Ammon's horn (tissue), 1 donor: ENCODE results near the gene CEACAM7.
"Not testable (repeated sequence)": the region's sequence is repeated elsewhere in the genome, so short reads cannot be mapped to it uniquely, and the experiment has no call there.

Source experiments
- DNase-seq: peaks from one replicate; pipeline ENCODE4 v3.0.0-alpha.2; 2016; ENCODE audit warnings: low spot score

Gene CEACAM7

DNA sequence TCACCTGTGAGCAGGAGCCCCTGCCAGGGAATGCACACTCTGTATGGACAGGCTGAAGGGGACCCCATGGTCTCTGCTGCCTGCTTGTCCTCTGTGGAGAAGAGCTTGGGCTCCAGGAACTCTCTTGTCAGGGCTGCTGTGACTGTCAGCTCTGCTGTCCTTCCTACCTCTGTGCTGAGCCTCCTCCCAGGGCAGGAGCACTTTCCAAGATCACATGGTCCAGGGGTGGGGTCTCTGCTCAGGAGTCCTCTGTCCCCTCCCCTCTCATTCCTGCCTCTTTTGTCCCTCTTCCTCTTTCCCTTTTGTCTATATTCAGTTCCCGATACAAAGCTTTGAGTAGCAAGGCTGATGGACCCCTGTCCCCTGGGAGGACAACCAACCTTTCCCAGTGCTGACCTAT lies at the start of gene CEACAM7:
TSS of gene CEACAM7 (minus strand) at position 173 of the 400 bp plus-strand sequence. CDS start at position 68, 105 bp downstream.
- no peak for DNase-seq

DNA sequence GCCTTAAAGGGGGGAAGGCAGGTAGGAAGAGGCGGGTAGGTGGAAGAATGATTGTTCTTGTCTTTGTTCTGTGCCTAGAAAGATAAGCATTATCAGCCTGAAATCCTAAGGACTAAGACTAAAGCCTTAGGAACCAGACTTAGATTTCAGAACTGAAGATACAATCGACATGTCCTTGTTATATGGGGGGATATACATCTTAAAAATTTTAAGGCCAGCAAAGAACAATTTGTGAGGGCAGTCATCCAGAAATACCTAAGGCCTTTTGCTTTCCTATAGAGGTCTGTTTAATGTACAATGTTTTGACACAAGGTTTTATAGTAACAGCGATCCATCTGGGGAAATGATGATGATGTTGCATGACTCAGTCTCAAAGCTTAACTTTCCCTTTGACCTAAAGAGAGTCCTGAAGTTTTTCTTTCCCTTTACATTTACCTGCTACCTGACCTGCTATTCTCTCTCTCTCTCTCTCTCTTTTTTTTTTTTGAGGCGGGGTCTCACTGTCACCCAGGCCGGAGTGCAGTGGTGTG lies 47.1 kb upstream of the CEACAM7 start:
- no peak for DNase-seq

DNA sequence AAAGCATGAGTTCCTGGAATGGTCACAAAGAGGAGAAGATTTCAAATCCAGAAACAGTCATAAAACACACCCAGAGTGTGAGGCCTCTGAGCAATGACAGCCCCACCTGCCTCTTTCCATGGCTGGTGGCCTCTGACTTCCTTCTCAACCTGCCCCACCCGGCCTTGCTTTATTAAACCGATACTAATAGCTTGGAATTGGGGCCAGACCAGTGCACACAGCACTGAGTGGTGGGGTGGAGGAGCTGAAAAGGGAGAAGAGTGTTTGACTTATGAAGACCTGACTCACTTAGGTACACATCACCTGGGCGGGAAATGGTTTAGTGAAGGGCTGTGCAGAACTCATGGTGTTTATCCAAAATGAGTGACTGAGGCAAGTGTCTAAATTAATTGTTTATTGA lies 46.5 kb upstream of the CEACAM7 start:
- no peak for DNase-seq

DNA sequence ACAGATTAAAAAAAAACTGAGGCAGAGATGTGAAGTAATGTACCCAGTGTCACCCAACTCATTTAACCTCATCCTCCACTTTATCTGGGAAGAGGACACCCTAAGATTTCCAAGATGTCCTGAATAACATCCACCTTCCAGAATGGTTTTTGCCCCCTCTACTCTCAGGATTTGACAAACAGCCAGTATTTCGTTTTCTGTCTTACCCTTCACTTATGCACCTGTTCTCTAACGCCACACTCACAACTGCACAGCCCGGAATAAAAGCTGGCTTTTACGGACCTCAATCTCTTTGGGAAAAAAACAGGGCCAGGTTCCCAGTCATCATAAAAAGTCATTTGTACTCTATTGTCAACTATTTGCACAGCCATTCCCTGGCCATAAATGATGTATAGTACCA lies 46.1 kb upstream of the CEACAM7 start:
- no peak for DNase-seq

- no peak for DNase-seq
Observed at GRCh38 chr19:41726493-41726892, 38.4 kb upstream of the CEACAM7 start.

DNA sequence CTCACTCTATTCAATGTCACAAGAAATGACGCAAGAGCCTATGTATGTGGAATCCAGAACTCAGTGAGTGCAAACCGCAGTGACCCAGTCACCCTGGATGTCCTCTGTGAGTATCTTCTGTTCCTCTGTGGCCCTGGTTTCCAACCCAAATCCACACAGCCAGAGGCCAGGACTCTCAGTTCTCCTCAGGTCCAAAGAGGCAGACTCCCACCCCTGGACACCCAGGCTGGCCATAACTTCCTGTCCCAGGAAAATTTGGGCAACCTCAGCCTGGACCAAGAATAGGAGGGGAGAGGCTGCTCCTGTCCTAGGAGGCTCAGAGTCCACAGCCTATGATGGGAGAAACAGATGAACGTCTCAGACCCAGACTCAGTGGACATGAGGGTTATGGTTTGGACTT lies 32.0 kb upstream of the CEACAM7 start:
- no peak for DNase-seq

GRCh38 chr19:41718761-41719160 lies 30.7 kb upstream of the CEACAM7 start:
- no peak for DNase-seq

DNA sequence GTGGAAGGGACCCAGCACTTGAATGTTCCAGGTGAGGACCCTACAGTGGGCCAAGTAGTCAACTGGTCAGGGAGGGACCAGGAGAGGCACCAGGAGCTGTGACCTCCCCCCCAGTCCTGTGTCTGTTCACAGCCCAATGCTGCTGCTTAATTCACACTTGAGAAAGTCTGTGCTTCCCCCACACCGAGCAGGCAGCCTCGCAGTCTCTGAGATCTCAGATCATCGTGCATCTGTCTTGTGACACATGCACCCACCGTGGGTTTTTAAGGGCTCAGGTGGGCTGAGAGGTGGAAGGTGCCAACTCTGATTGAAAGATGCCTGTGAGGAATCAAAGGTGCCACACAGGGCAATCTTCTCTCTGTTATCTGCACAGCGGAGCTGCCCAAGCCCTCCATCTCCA lies 26.5 kb upstream of the CEACAM7 start:
- no peak for DNase-seq

GRCh38 chr19:41711376-41712261 lies 23.5 kb upstream of the CEACAM7 start:
- DNase-seq = no peak

- DNase-seq = no peak
Observed at GRCh38 chr19:41709951-41710645, 22.0 kb upstream of the CEACAM7 start.

- DNase-seq = not testable (repeated sequence)
Observed at GRCh38 chr19:41709516-41709915, 21.4 kb upstream of the CEACAM7 start.

DNA sequence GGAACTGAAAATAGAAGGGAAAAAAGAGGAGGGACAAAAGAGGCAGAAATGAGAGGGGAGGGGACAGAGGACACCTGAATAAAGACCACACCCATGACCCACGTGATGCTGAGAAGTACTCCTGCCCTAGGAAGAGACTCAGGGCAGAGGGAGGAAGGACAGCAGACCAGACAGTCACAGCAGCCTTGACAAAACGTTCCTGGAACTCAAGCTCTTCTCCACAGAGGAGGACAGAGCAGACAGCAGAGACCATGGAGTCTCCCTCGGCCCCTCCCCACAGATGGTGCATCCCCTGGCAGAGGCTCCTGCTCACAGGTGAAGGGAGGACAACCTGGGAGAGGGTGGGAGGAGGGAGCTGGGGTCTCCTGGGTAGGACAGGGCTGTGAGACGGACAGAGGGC lies 20.4 kb upstream of the CEACAM7 start, which contains the start of gene CEACAM5:
TSS of gene CEACAM5 (plus strand) at position 146 of the 400 bp plus-strand sequence. CDS start at position 252, 106 bp downstream.
- DNase-seq = no peak

- no peak for DNase-seq
Observed at GRCh38 chr19:41707871-41708371, 19.9 kb upstream of the CEACAM7 start.

DNA sequence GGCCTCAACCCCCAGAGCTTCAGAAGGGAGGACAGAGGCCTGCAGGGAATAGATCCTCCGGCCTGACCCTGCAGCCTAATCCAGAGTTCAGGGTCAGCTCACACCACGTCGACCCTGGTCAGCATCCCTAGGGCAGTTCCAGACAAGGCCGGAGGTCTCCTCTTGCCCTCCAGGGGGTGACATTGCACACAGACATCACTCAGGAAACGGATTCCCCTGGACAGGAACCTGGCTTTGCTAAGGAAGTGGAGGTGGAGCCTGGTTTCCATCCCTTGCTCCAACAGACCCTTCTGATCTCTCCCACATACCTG lies 19.4 kb upstream of the CEACAM7 start:
- DNase-seq = no peak

GRCh38 chr19:41706741-41707501 lies 18.9 kb upstream of the CEACAM7 start:
- peak; percentile 12 for DNase-seq

GRCh38 chr19:41705393-41706174 lies 17.5 kb upstream of the CEACAM7 start:
- DNase-seq = no peak

DNA sequence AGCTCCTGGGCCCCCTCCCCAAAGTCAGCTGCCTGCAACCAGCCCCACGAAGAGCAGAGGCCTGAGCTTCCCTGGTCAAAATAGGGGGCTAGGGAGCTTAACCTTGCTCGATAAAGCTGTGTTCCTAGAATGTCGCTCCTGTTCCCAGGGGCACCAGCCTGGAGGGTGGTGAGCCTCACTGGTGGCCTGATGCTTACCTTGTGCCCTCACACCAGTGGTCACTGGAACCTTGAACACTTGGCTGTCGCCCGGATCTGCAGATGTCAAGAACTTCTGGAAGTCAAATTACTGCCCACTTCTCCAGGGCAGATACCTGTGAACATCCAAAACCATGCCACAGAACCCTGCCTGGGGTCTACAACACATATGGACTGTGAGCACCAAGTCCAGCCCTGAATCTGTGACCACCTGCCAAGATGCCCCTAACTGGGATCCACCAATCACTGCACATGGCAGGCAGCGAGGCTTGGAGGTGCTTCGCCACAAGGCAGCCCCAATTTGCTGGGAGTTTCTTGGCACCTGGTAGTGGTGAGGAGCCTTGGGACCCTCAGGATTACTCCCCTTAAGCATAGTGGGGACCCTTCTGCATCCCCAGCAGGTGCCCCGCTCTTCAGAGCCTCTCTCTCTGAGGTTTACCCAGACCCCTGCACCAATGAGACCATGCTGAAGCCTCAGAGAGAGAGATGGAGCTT lies 15.7 kb upstream of the CEACAM7 start:
- DNase-seq = no peak

DNA sequence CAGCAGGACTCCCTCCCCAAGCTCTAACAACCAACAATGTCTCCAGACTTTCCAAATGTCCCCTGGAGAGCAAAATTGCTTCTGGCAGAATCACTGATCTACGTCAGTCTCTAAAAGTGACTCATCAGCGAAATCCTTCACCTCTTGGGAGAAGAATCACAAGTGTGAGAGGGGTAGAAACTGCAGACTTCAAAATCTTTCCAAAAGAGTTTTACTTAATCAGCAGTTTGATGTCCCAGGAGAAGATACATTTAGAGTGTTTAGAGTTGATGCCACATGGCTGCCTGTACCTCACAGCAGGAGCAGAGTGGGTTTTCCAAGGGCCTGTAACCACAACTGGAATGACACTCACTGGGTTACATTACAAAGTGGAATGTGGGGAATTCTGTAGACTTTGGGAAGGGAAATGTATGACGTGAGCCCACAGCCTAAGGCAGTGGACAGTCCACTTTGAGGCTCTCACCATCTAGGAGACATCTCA lies 14.1 kb upstream of the CEACAM7 start:
- no peak for DNase-seq

DNA sequence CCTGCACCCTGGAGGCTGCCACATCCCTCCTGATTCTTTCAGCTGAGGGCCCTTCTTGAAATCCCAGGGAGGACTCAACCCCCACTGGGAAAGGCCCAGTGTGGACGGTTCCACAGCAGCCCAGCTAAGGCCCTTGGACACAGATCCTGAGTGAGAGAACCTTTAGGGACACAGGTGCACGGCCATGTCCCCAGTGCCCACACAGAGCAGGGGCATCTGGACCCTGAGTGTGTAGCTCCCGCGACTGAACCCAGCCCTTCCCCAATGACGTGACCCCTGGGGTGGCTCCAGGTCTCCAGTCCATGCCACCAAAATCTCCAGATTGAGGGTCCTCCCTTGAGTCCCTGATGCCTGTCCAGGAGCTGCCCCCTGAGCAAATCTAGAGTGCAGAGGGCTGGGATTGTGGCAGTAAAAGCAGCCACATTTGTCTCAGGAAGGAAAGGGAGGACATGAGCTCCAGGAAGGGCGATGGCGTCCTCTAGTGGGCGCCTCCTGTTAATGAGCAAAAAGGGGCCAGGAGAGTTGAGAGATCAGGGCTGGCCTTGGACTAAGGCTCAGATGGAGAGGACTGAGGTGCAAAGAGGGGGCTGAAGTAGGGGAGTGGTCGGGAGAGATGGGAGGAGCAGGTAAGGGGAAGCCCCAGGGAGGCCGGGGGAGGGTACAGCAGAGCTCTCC lies 13.5 kb upstream of the CEACAM7 start:
- no peak for DNase-seq
